Suprapubic skin (tissue), 4 donors: ENCODE measurements around the gene UGT1A7. TPM values are rescaled to one million over a fixed set of nuclear protein-coding genes. Genes with fewer than 3 reads are reported as not detected.

Source experiments
- DNase-seq, 2 donors: peaks; one replicate each; pipeline ENCODE4 v3.0.0-alpha.2; 2019; ENCODE audit warnings: low spot score in 2 of 2
- H3K27ac ChIP-seq: fragments of 200-600 bp; sonication (generic); one replicate; pipeline ENCODE4 v1.5.1; 2019
- H3K27me3 ChIP-seq: fragments of 200-600 bp; sonication (generic); one replicate; pipeline ENCODE4 v1.5.1; 2019
- H3K36me3 ChIP-seq: fragments of 200-600 bp; sonication (generic); one replicate; pipeline ENCODE4 v1.5.1; 2019
- H3K4me1 ChIP-seq: fragments of 200-600 bp; sonication (generic); one replicate; pipeline ENCODE4 v1.5.1; 2019
- H3K4me3 ChIP-seq: fragments of 200-600 bp; sonication (generic); one replicate; pipeline ENCODE4 v1.5.1; 2019; ENCODE audit warnings: mild to moderate bottlenecking
- H3K9me3 ChIP-seq: fragments of 200-600 bp; sonication (generic); one replicate; pipeline ENCODE4 v1.5.1; 2019
- CTCF ChIP-seq, 2 donors: fragments of 200-600 bp in 1 of 2; fragments of 450-650 bp in 1 of 2; sonication (generic) in 1 of 2; IDR thresholded peaks; one replicate each; pipeline ENCODE4 v1.5.1; 2016 to 2019; ENCODE audit warnings: antibody characterized with exemption in 2 of 2, mild to moderate bottlenecking in 1 of 2, moderate library complexity in 1 of 2
- EP300 ChIP-seq: sonication (generic); formaldehyde crosslinking; IDR thresholded peaks from one replicate; pipeline ENCODE4 v1.6.1; 2017; ENCODE audit warnings: antibody characterized with exemption
- POLR2A ChIP-seq, 2 donors: fragments of 450-650 bp; IDR thresholded peaks; one replicate each; pipeline ENCODE4 v1.6.1; 2017; ENCODE audit warnings: antibody characterized with exemption in 2 of 2, mild to moderate bottlenecking in 2 of 2, moderate library complexity in 2 of 2
- POLR2AphosphoS5 ChIP-seq, 3 donors: sonication (generic); formaldehyde crosslinking; IDR thresholded peaks; one replicate each; pipeline ENCODE4 v1.6.1; 2017; ENCODE audit warnings: antibody characterized with exemption in 3 of 3
- WGBS: methylation state at CpG from one replicate; pipeline ENCODE4 v1.1.5; 2018; 5-methylcytosine and 5-hydroxymethylcytosine counted together
- total RNA-seq, 4 donors: library from RNA; depleted of rRNA; stranded (reverse); fragments of >200 nt; gene quantifications; one replicate each; pipeline ENCODE4 v1.1.0, GENCODE V29; 2016

UGT1A7 gene
- total RNA-seq, 4 donors from 2014 or later = 1.3 to 8.0 (median 2.2) TPM

- Histone ChIP-seq H3K36me3 (no peaks in the 10 kb centered on the region), H3K27me3 (no peaks in the 10 kb centered on the region), H3K9me3 (no peaks in the 10 kb centered on the region), H3K27ac (no peak overlapping the region), H3K4me3 (no peak overlapping the region), H3K4me1 (no peaks in the 10 kb centered on the region)
- 88% methylated on average over 4 of the region's 4 CpGs for WGBS
- no peak for DNase-seq
- TF ChIP-seq CTCF (IDR thresholded peaks at IDR 0.05) = no peak
- no peak for TF ChIP-seq EP300
- no peak for TF ChIP-seq POLR2AphosphoS5 (IDR thresholded peaks at IDR 0.05)
- no peak for TF ChIP-seq POLR2A (IDR thresholded peaks at IDR 0.05)
Measured at GRCh38 chr2:233680361-233681045, 1.2 kb upstream of the UGT1A7 start.

- Histone ChIP-seq H3K4me1 (no peaks in the 10 kb centered on the region), H3K27ac (no peak overlapping the region), H3K36me3 (no peaks in the 10 kb centered on the region), H3K4me3 (no peak overlapping the region), H3K9me3 (no peaks in the 10 kb centered on the region), H3K27me3 (peaks cover 2% of the 10 kb centered on the region)
- WGBS = 82% methylated on average over 1 of the region's 1 CpG
- DNase-seq = no peak
- TF ChIP-seq EP300 (no peak), POLR2A (IDR thresholded peaks at IDR 0.05) (no peak), POLR2AphosphoS5 (IDR thresholded peaks at IDR 0.05) (no peak), CTCF (IDR thresholded peaks at IDR 0.05) (no peak)
Measured at GRCh38 chr2:233684640-233685039, 2.9 kb downstream of the UGT1A7 start.

- H3K4me1 ChIP-seq = peaks cover 8% of the 10 kb centered on the region
- TF ChIP-seq POLR2AphosphoS5 (IDR thresholded peaks at IDR 0.05) (no peak), POLR2A (IDR thresholded peaks at IDR 0.05) (no peak), CTCF (IDR thresholded peaks at IDR 0.05) (no peak), EP300 (no peak)
Measured at GRCh38 chr2:233686928-233687327, 5.2 kb downstream of the UGT1A7 start.

GRCh38 chr2:233688341-233688740, 6.6 kb downstream of the UGT1A7 start:
- Histone ChIP-seq H3K36me3 (no peaks in the 10 kb centered on the region), H3K27ac (no peak overlapping the region), H3K9me3 (no peaks in the 10 kb centered on the region), H3K4me1 (peaks cover 8% of the 10 kb centered on the region), H3K4me3 (no peak overlapping the region), H3K27me3 (peaks cover 2% of the 10 kb centered on the region)
- DNase-seq = no peak
- 86% methylated on average over 5 of the region's 5 CpGs for WGBS
- TF ChIP-seq CTCF (IDR thresholded peaks at IDR 0.05) (no peak), EP300 (no peak), POLR2A (IDR thresholded peaks at IDR 0.05) (no peak), POLR2AphosphoS5 (IDR thresholded peaks at IDR 0.05) (no peak)

More at GRCh38 chr2:233686928-233687327, 5.2 kb downstream of the UGT1A7 start:
- Histone ChIP-seq H3K27me3 (peaks cover 2% of the 10 kb centered on the region), H3K27ac (no peak overlapping the region), H3K4me3 (no peak overlapping the region), H3K36me3 (no peaks in the 10 kb centered on the region), H3K9me3 (no peaks in the 10 kb centered on the region)
- WGBS = 75% methylated on average over 5 of the region's 5 CpGs
- DNase-seq = no peak

- Histone ChIP-seq H3K9me3 (no peaks in the 10 kb centered on the region), H3K27me3 (peaks cover 2% of the 10 kb centered on the region), H3K4me3 (no peak overlapping the region), H3K4me1 (peaks cover 8% of the 10 kb centered on the region), H3K27ac (no peak overlapping the region), H3K36me3 (no peaks in the 10 kb centered on the region)
- TF ChIP-seq POLR2A (IDR thresholded peaks at IDR 0.05) = no peak
- TF ChIP-seq CTCF (IDR thresholded peaks at IDR 0.05) = no peak
- no peak for DNase-seq
Measured at GRCh38 chr2:233689031-233689430, 7.3 kb downstream of the UGT1A7 start.
